Right lobe of liver (tissue), 6 donors: Measurements from ENCODE around the gene POLG. TPM values are rescaled to one million over a fixed set of nuclear protein-coding genes. Genes with fewer than 3 reads are reported as not detected.
A peak's percentile ranks its signal among the peaks of the same experiment; 100 is the strongest.

Source experiments
- ATAC-seq, 4 donors: fragments of 200-7000 bp; cut with Tn5 transposase; one replicate each; pipeline ENCODE4 v1.9.1; 2020; ENCODE audit warnings: mild to moderate bottlenecking in 4 of 4, moderate library complexity in 4 of 4
- DNase-seq, 3 donors: peaks; one replicate each; pipeline ENCODE4 v3.0.0-alpha.2; 2020
- H3K27ac ChIP-seq, 3 donors: fragments of 200-600 bp; one replicate each; pipeline ENCODE4 v1.8.0; 2022
- H3K27me3 ChIP-seq, 2 donors: fragments of 200-600 bp; one replicate each; pipeline ENCODE4 v1.8.0; 2022
- H3K36me3 ChIP-seq, 4 donors: fragments of 200-600 bp; sonication (generic) in 1 of 4; one replicate each; pipeline versions ENCODE4 v1.5.1 to v1.8.0; 2017 to 2022; ENCODE audit warnings: control low read depth in 1 of 4
- H3K4me1 ChIP-seq, 4 donors: fragments of 200-600 bp; sonication (generic) in 1 of 4; one replicate each; pipeline versions ENCODE4 v1.5.1 to v1.8.0; 2017 to 2022; ENCODE audit warnings: control low read depth in 1 of 4
- H3K4me3 ChIP-seq, 3 donors: fragments of 200-600 bp; one replicate each; pipeline ENCODE4 v1.8.0; 2022
- H3K9me3 ChIP-seq, 4 donors: fragments of 200-600 bp; sonication (generic) in 1 of 4; one replicate each; pipeline versions ENCODE4 v1.5.1 to v1.8.0; 2017 to 2022; ENCODE audit warnings: control low read depth in 1 of 4
- CTCF ChIP-seq, 4 donors: fragments of 200-600 bp in 3 of 4; fragments of 450-650 bp in 1 of 4; IDR thresholded peaks; one replicate each; pipeline versions ENCODE4 v1.5.1 to v1.8.0; 2016 to 2022; ENCODE audit warnings: antibody characterized with exemption in 4 of 4, mild to moderate bottlenecking in 2 of 4
- POLR2A ChIP-seq: fragments of 450-650 bp; IDR thresholded peaks from one replicate; pipeline ENCODE4 v1.6.1; 2017; ENCODE audit warnings: antibody characterized with exemption, mild to moderate bottlenecking
- WGBS: methylation state at CpG from one replicate; pipeline ENCODE4 v1.1.6; 2018; ENCODE audit warnings: low coverage, low lambda C conversion rate; ENCODE audit not compliant: insufficient coverage; ENCODE audit errors: missing lambda C conversion rate; 5-methylcytosine and 5-hydroxymethylcytosine counted together
- intact Hi-C, 2 donors: fragments of 100-400 bp; cut with DNase I; formaldehyde crosslinking; loops; one replicate each; pipeline versions ENCODE4 v1.11.2 to v1.14.1; 2022
- total RNA-seq, 6 experiments: library from RNA; depleted of rRNA in 2 of 6; stranded (reverse); fragments of >200 nt in 2 of 6; fragmentation: NEBNext Ultra II Directional in 3 of 6; extraction: Animal tissue kit (Norgen Biotek cat#: 25700) in 3 of 6; gene quantifications; one replicate each; pipeline versions ENCODE4 v1.1.0 to v1.2.4, GENCODE V29; 2016 to 2023
- donor health status: DM: no; HTN: yes; CAD: no.
- donor health status: DM: no; HTN: no; CAD: no.
- donor health status: DM: no; HTN: no; CAD: no.
- donor health status: DM: no; HTN: yes; CAD: no.
- donor health status: DM: no; HTN: yes; CAD: no.

POLG gene
- total RNA-seq, 6 experiments from 2014 or later, result 26.3 to 34.7 (median 30.3) TPM

DNA sequence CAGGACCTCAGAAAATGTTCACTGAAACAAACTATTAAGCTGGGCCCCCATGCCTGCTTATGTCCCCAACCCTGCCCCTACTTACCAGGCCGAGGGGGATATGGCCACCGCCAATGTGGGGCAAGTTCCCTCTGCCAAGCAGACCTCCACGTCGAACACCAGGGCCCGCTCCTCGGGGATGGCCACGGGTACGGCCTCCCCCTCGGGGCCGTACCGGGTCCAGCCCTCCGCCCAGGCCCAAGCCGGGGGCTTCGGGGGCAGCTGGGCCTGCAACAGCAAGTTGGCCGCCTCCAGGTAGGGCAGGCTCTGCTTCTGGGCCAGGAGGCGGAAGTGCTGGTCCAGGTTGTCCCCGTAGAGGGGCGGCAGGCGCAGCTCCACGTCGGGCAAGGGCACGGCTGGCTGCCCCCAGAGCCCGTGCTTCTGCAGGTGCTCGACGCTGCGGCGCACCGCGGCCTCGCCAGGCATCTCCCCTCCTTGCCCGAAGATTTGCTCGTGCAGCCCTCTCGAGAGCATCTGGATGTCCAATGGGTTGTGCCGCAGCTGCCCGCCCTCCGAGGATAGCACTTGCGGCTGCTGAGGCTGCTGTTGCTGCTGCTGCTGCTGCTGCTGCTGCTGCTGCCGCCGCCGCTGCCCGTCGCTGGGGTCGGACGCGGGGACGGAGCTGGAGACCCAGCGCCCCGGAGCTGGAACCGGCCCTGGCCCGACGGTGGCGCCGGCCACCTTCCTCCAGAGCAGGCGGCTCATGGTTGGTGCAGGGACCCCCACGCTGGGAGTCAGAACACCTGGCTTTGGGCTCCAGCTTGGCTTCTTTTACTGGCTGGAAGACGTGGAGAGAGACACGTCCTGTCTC is 1.4 kb downstream of the POLG start:
- intact Hi-C loops, result no loop called here
- Histone ChIP-seq H3K36me3 (peaks cover 0 to 48% (median 21%) of the 10 kb centered on the region in 4 donors), H3K27ac (peak overlapping the region in 1 of 3 donors; percentile 91), H3K27me3 (no peaks in the 10 kb centered on the region), H3K4me1 (peaks cover 0 to 26% (median 10%) of the 10 kb centered on the region in 4 donors), H3K9me3 (no peaks in the 10 kb centered on the region), H3K4me3 (peak overlapping the region; percentile 89 to 98 (median 92))
- no peak for ATAC-seq
- WGBS, result 88% methylated on average over 6 of the region's 57 CpGs
- TF ChIP-seq POLR2A (no peak), CTCF (IDR thresholded peaks at IDR 0.05) (no peak)
- DNase-seq, result peak in 1 of 3 donors; percentile 33

DNA sequence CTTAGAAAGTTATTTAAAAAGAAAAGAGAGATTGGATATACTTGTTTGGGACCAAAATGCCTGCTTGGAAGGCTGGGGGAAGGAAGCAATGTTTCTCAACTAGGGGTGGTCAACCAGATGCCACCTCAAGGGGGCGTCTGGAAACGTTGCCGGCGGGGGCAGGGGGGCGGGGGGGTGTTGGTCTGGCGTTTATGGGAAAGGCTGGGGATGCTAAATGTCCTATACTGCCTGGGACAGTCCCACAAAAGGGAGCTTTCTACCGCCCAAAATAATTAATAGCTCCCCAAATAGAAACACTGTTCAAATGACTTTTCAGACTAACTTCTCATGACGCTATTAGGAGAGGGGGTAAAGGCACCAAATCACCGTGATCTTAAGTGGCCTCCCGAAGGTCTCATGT is 2.2 kb downstream of the POLG start:
- TF ChIP-seq POLR2A (no peak), CTCF (IDR thresholded peaks at IDR 0.05) (peak in 2 of 4 donors; percentile 11 to 16)
- peaks cover 0 to 56% (median 24%) of the 10 kb centered on the region in 4 donors for H3K36me3 ChIP-seq
- peaks cover 0 to 26% (median 10%) of the 10 kb centered on the region in 4 donors for H3K4me1 ChIP-seq
- H3K27me3 ChIP-seq, result no peaks in the 10 kb centered on the region
- H3K9me3 ChIP-seq, result no peaks in the 10 kb centered on the region
- no peak for DNase-seq
- ATAC-seq, result no peak
- WGBS, result 13% methylated on average over 8 of the region's 10 CpGs
- intact Hi-C loops, result no loop called here
- no peak overlapping the region for H3K27ac ChIP-seq
- H3K4me3 ChIP-seq, result no peak overlapping the region

DNA sequence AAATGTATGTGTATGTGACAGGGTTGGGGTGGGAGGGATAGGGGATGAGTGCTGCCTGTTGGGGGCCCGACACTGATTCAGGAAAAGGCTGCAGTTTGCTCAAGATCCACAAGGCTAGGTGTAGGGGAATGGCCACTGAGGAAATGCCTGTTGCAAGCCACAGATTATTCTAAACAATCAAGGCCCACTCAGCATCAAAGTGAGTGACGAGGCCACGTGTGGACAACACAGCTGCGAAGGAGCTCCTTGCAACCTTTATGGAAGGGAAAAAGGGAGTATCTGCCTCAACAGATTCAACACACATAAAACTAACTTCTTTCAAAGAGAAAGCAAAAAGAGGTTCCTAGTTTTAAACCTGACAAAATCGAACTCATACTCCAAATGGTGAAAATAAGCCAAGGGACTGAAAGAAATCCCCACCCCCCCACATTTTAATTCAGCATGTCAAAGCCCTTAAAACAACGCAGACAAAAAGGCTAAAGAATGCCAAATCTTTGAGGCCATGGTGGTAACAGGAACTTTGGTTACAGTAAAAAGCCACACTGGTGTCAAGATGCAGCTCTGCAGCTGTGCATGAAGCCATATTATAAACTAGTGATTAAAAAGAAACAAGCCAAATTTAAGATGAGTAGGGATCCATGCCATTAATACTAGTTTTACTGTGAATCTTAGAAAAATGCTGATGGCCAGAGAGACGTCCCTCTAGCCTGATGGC is 3.6 kb downstream of the POLG start:
- TF ChIP-seq POLR2A, result no peak
- no peak for TF ChIP-seq CTCF (IDR thresholded peaks at IDR 0.05)
- Histone ChIP-seq H3K36me3 (peaks cover 0 to 70% (median 35%) of the 10 kb centered on the region in 4 donors), H3K27ac (no peak overlapping the region), H3K9me3 (no peaks in the 10 kb centered on the region), H3K4me3 (no peak overlapping the region), H3K4me1 (peaks cover 0 to 26% (median 10%) of the 10 kb centered on the region in 4 donors), H3K27me3 (no peaks in the 10 kb centered on the region)
- WGBS, result 77% methylated on average over 6 of the region's 7 CpGs
- no peak for DNase-seq
- no peak for ATAC-seq
- intact Hi-C loops, result no loop called here

DNA sequence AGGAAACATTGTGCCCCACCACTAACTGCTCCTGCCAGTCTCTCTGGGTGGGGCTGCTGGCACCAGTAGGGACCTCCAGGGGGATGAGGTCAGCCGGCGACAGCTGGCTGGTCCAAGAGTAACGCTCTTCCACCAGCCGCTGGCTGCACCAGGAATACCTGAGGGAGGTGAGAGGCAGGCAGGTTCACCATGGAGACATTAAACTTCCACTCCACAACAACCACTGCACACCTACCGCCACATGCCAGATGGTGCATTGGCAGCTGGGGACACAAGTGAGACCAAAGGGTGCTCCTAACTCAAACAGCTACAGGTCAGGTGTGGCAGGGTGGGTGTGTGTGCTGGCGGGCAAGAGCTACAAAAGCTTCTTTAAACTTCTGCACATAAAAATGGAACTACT is 4.5 kb downstream of the POLG start:
- Histone ChIP-seq H3K27me3 (no peaks in the 10 kb centered on the region), H3K4me1 (peaks cover 0 to 21% (median 10%) of the 10 kb centered on the region in 4 donors), H3K27ac (no peak overlapping the region), H3K9me3 (no peaks in the 10 kb centered on the region), H3K4me3 (no peak overlapping the region), H3K36me3 (peaks cover 0 to 79% (median 42%) of the 10 kb centered on the region in 4 donors)
- no peak for DNase-seq
- no CpG with 5 or more reads among the region's 6 CpGs for WGBS
- intact Hi-C loops, result no loop called here
- TF ChIP-seq CTCF (IDR thresholded peaks at IDR 0.05) (no peak), POLR2A (no peak)
- no peak for ATAC-seq
